ENCODE data around the gene INSL4. TPM values are rescaled to one million over a fixed set of nuclear protein-coding genes. Genes with fewer than 3 reads are reported as not detected.

INSL4 gene
- not detected for total RNA-seq

DNA sequence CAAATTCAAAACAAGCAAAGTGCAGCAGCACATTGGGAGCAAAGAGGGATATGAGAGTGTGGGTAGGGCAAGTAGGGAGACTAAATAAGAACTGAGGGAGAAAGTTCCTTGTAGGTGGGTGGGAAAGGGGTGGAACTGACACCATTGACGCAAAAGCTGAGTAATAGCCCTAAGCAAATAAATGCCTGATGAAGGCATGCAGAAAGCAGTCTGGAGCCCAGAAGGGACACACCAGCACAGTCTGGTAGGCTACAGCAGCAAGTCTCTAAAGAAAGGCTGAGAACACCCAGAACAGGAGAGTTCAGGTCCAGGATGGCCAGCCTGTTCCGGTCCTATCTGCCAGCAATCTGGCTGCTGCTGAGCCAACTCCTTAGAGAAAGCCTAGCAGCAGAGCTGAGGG is at the start of gene INSL4:
Gene INSL4 (plus strand): TSS at position 208 of the 400 bp plus-strand sequence. CDS start 105 bp downstream, at position 313.
- DNase-seq, result no peak

GRCh38 chr9:5184776-5185175 is 46.4 kb upstream of the INSL4 start:
- no peak for DNase-seq

DNA sequence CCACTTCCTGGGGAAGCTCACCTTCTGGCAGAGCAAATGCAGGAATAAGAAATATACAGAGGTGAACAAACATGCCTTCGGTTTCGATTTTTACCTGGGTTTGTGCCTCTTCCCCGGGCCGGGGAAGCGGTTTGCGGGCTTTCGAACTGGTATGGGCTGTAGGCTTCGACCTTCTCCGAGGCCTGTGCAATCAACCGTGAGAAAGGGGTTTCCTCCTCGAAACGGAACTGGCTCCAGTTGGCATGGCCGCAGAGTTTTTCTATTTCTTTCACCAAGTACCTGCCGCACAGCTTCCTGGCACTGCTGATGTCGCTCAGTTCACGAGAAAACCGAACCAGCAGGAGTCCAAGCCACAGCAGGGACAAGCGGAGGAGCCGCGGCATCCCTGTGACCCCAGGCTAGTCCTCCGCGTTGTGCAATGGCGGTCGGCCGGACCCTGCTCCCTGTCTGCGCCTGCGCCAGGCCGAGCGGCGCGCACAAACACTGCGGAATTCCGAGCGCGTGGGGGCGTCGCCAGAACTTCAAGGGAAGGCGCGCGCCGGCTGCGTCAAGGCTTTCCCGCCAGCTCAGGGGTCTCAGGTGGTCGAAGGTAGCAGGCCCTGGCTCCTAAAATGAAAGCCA is 45.9 kb upstream of the INSL4 start, which contains the start of gene INSL6:
Gene INSL6 (minus strand): TSS at position 420 of the 621 bp plus-strand sequence. CDS start 37 bp downstream, at position 383.
- DNase-seq, result no peak

- DNase-seq, result no peak
Observed at GRCh38 chr9:5186416-5187169, 44.6 kb upstream of the INSL4 start.

DNA sequence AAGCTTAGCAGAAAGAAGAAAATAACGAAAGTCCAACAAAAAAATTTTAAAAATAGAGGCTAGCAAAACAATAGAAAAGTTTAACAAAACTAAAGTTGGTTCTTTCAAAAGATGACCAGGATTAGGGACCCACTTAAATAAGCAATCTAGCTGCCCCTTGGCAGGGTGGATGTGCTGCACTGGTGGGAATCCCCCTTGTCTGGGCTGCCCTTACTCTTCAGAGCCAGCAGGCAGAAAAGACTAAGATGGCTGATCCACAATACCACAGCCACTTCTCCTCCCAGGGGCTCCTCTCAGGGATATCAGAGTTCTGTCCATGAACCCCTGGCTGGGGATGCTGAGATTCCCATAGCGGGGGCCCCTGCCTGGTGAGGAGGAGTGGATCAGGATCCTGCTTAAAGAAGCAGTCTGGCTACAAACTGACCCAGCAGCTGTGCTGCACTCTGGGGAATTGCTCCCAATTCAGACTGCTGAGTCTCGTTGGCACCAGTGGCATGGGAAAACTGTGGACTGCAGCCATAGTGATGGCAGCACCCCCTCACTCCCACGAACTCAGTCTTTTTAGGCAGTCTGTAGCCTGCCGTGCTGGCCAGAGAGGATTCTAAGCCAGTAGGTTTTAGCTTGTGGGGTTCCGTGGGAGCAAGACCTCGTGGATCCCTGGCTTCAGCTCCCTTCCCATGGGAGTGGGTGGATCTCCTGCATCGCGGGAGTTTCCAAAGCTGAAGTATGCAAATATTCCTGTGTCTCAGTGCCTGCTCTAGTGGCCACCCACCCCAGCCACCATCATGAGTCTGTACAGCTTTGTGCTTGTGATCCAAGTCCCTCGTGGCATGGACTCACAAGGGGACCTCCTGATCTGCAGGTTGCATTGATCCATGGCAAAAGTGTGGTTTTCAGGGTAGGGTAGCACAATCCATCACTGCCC is 42.9 kb upstream of the INSL4 start:
- no peak for DNase-seq

- DNase-seq, result no peak
Observed at GRCh38 chr9:5191985-5192384, 39.2 kb upstream of the INSL4 start.

GRCh38 chr9:5193345-5193744 is 37.9 kb upstream of the INSL4 start:
- DNase-seq, result no peak

GRCh38 chr9:5195463-5195862 is 35.8 kb upstream of the INSL4 start:
- DNase-seq, result no peak

DNA sequence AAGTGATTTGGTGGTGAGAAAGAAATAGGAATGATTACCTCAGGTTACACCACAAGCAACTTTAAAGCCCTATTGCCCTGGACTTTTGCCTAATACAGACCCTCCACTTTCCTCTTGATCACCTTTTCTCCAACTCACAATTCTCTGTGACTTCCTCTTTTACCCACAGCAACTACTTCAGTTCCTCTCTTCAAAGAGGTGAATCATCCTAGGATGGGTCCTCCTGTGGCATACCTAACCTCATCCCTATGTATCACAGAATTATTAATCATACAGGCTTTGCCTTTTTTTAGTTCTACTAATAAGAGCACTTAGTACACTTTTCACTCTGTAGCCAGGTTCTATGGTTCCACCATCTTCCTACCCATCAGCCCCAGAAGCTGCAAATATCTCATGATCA is 26.1 kb upstream of the INSL4 start:
- no peak for DNase-seq

DNA sequence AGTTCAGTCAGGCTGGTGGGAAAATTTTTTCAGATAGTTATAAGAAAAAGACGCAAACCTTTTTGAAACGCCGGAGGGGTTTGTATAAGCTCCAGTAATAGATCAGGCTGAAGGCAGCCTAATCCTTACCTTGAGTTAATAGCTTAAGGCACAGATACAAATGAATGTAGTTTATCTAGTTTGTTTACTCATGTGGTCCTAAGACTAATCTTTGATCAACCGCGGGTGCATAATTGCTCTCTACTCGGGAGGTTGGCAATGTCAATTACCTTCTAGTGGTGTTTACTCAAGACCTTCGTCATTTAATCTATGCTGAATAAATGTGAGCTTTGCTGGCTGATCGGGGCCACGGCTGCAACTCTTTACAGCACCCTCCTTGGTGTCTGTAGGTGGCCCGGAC is 665 bp upstream of the INSL4 start:
- DNase-seq, result no peak

DNA sequence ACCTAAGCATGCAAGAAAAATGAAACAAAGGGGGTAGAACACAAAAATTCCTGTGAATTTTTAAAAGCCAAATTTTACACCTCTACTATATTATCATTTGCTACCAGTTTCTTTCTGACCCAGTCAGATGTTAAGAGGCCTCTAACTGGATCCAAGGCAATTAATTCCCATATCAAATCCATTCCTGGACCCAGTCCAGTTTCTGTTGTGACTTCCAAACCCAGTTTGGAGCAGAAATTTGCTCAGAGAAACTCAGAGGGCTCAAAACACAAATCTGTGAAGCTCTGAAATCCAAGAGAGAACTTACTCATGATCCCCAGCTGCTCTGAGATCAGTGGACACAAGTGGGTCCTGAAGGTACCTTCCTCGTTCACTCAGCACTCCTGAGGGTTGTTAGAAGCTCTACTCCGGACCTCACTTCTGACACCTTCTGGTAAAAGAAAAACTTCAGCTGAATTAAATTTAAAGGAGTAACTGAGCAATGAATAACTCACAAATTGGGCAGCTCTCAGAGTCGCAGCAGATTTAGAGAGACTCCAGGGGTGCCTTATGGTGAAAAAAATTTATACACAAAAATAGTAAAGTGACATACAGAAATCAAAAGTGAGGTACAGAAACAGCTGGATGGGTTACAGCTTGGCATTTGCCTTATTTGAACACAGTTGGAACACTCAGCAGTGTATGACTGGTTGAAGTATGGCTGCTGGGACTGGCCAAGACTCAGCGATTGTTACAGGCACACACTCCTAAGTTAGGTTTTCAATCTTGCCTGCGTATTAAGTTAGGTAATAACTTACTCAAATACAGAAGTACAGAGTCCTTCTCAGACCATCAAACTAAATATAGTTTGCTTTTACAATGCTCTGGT is 32.4 kb downstream of the INSL4 start:
- no peak for DNase-seq

DNA sequence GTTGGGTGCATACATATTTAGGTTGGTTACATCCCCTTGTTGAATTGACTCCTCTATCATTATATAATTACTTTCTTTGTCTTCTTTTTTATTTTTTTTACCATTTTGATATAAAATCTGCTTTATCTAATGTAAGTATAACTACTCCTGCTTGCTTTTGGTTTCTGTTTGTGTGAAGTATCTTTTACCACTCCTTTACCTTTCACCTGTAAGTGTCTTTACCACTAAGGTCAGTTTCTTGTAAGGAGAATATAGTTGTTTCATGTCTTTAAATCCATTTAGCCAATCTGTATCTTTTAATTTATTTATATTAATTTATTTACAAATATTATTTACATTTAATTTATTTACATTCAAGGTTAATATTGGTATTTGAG is 33.0 kb downstream of the INSL4 start:
- no peak for DNase-seq

DNA sequence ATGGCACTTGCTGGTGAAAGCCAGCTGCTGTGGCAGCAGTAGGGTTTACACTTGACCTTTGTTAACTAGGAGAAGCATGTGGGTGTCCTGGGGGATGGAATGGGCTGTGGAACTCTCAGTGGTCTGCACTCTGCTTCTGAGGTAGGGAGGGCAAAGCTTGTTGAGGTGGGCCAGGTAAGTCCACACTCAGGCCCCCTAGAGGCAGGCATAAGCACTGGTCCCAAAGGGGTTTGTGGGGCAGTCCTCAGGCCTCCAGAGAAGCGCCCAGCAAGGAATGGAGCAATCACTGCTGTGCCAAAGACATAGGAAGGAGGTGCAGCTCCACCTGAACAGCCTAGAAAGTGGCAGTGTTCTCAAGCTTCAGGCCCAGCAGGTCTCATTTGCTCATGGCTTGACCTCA is 34.7 kb downstream of the INSL4 start:
- no peak for DNase-seq

GRCh38 chr9:5269249-5269715 is 38.1 kb downstream of the INSL4 start:
- DNase-seq, result no peak

DNA sequence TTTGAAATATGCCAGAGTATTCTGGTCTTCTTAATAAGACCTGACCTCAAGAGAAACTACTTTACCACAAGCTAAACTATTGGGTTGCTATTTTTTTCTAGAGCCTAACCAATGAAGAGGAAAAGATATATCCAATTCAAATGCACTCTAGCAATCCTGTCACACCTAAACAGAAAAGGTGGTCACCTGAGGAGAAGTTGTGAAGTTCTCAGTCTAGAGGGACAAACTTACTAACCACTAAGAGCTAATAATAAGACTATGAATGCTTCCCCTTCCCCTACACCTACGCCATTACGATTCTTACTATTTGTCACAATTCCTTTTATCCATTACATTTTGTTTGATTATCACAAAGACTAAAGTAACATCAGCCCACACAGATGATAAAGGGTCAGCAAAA is 43.6 kb downstream of the INSL4 start:
- no peak for DNase-seq

DNA sequence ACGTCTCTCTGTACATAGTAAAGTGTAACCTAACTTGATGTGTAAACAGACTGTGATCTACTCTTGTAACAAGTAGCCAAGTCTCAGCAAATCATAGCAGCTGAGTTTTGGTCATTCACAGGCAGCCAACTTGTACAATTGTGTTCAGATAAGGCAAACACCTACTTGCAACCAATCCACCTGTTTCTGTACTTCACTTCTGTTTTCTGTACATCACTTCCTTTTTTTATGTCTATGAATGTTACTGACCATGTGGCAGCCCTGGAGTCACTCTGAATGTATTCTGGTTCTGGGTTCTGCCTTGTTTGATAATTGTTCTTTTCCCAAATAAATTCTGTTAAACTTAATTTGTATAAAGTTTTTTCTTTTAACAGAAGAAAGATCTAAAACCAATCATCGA is 47.3 kb downstream of the INSL4 start:
- no peak for DNase-seq

Small RNA genes lying within 50 kb of the gene (small RNA-seq; reads per million reads assigned to genes)
- not detected for gene AL133547.1

Other genes starting within 250 kb of the INSL4 start
- 40.1 TPM for gene JAK2, start 246.1 kb upstream of the INSL4 start, total RNA-seq
- gene INSL6, start 45.8 kb upstream of the INSL4 start, total RNA-seq, result not detected
- not detected for gene RLN2, start 73.3 kb downstream of the INSL4 start, total RNA-seq
- gene RLN1, start 108.5 kb downstream of the INSL4 start, total RNA-seq, result 0.62 TPM
- 25.1 TPM for gene PLGRKT, start 206.5 kb downstream of the INSL4 start, total RNA-seq
- gene CD274, start 219.1 kb downstream of the INSL4 start, total RNA-seq, result 0.62 TPM

All from occipital lobe (tissue), 3 donors.